Measurements from ENCODE around the gene PTX4.

DNA sequence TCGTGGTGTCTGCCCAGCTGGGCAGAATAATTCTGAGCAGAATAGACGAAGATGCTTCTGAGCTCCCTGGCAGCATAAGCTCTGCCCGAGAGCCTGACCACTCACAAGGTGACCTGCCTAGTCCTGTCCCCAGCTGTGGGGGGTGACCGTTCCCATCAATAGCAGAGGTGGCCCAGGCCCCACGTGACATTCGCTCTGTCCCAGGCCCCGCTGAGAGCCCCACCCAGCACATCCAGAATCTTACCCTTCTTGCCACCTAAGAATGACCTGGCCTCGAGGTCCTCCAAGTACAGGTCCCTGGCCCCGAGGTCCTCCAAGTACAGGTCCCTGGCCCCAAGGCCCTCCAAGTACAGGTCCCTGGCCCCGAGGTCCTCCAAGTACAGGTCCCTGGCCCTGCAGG lies 44.0 kb upstream of the PTX4 start:
- no peak for TF ChIP-seq CTCF (IDR thresholded peaks at IDR 0.05; ENCODE audit: borderline replicate concordance, extremely low read depth, low read length, poor library complexity, severe bottlenecking)
- no peak for TF ChIP-seq EZH2 (IDR thresholded peaks at IDR 0.05; ENCODE audit: borderline replicate concordance, low read depth, low read length, severe bottlenecking)

All from DND-41 (cell line).